ENCODE results near the gene FZD8. TPM values are rescaled to one million over a fixed set of nuclear protein-coding genes. Genes with fewer than 3 reads are reported as not detected.
"Not testable (repeated sequence)": the region's sequence is repeated elsewhere in the genome, so short reads cannot be mapped to it uniquely, and the experiment has no call there.

The FZD8 gene, protein sequence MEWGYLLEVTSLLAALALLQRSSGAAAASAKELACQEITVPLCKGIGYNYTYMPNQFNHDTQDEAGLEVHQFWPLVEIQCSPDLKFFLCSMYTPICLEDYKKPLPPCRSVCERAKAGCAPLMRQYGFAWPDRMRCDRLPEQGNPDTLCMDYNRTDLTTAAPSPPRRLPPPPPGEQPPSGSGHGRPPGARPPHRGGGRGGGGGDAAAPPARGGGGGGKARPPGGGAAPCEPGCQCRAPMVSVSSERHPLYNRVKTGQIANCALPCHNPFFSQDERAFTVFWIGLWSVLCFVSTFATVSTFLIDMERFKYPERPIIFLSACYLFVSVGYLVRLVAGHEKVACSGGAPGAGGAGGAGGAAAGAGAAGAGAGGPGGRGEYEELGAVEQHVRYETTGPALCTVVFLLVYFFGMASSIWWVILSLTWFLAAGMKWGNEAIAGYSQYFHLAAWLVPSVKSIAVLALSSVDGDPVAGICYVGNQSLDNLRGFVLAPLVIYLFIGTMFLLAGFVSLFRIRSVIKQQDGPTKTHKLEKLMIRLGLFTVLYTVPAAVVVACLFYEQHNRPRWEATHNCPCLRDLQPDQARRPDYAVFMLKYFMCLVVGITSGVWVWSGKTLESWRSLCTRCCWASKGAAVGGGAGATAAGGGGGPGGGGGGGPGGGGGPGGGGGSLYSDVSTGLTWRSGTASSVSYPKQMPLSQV
- total RNA-seq: 10 to 100 TPM in 5 of 6 donors, 1 to 10 TPM in 1; 2.1 to 26.3 (median 21.0) TPM

DNA sequence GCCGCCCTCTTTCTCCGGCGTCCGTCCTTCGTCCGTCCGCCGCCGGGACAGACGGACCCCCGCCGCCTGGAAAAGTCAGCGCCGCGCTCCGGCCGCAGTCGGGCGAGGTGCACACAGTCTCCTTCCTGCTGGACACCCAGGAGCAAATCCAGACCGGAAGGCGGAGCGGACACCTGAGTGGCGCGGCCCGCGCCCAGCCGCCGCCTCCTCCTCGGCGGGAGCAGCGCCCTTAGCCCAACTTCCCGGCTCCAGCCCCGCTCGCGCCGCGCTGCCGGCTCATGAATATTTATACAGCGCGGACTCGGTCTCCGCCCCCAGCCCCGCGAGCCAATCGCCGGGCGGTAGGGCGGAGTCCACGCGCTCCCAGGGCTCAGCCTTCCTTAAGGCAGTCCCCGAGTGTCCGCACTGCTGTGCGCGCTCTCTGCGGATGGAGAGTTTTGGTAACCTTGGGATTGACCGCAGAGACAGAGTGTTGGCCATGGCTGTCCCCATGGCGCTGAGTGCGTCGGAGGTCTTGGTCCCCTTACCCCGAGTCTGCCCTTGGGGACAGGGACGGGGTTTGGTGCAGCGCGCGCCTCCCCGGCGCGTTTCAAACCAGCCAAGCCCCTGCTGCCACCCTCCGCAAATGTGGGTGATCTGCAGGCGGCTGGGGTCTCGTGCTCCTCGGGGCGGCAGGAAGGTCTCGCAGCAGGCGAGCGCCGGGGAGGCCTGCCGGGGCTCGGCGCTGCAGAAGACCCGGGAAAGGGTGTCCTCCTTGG lies at the start of gene FZD8:
Gene FZD8 (minus strand): TSS at position 262 of the 758 bp plus-strand sequence. CDS start 867 bp downstream, outside the sequence.
- H3K9me3 ChIP-seq: no peaks in the 10 kb centered on the region
- TF ChIP-seq, protein P1, sequence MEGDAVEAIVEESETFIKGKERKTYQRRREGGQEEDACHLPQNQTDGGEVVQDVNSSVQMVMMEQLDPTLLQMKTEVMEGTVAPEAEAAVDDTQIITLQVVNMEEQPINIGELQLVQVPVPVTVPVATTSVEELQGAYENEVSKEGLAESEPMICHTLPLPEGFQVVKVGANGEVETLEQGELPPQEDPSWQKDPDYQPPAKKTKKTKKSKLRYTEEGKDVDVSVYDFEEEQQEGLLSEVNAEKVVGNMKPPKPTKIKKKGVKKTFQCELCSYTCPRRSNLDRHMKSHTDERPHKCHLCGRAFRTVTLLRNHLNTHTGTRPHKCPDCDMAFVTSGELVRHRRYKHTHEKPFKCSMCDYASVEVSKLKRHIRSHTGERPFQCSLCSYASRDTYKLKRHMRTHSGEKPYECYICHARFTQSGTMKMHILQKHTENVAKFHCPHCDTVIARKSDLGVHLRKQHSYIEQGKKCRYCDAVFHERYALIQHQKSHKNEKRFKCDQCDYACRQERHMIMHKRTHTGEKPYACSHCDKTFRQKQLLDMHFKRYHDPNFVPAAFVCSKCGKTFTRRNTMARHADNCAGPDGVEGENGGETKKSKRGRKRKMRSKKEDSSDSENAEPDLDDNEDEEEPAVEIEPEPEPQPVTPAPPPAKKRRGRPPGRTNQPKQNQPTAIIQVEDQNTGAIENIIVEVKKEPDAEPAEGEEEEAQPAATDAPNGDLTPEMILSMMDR (IDR thresholded peaks at IDR 0.05): peak in 2 of 6 experiments; percentile 10 to 25
- TF ChIP-seq POLR2A (IDR thresholded peaks at IDR 0.05): peak in 3 of 4 donors; percentile 76 to 92 (median 89)
- peak; percentile 72 to 92 for TF ChIP-seq POLR2AphosphoS5 (IDR thresholded peaks at IDR 0.05)
- TF ChIP-seq EP300 (IDR thresholded peaks at IDR 0.05): peak in 1 of 4 donors; percentile 8
- peaks cover 0 to 13% (median under 1%) of the 10 kb centered on the region in 4 donors for H3K27me3 ChIP-seq
- H3K36me3 ChIP-seq: no peaks in the 10 kb centered on the region
- ATAC-seq (ENCODE audit: low FRiP score in 2 of 2) (peak; percentile 94 to 97), DNase-seq (peak; percentile 89 to 97)
- 0% methylated on average over 28 of the region's 80 CpGs; no CpG with 5 or more reads in 1 of the 2 donors for WGBS, 2 donors
- peaks cover 19 to 60% (median 31%) of the 10 kb centered on the region in 4 donors for H3K4me1 ChIP-seq
- peak within 1 kb of the TSS; percentile 55 to 88 (median 83) for H3K4me3 ChIP-seq
- peak within 1 kb of the TSS; percentile 82 to 91 (median 87) for H3K27ac ChIP-seq

DNA sequence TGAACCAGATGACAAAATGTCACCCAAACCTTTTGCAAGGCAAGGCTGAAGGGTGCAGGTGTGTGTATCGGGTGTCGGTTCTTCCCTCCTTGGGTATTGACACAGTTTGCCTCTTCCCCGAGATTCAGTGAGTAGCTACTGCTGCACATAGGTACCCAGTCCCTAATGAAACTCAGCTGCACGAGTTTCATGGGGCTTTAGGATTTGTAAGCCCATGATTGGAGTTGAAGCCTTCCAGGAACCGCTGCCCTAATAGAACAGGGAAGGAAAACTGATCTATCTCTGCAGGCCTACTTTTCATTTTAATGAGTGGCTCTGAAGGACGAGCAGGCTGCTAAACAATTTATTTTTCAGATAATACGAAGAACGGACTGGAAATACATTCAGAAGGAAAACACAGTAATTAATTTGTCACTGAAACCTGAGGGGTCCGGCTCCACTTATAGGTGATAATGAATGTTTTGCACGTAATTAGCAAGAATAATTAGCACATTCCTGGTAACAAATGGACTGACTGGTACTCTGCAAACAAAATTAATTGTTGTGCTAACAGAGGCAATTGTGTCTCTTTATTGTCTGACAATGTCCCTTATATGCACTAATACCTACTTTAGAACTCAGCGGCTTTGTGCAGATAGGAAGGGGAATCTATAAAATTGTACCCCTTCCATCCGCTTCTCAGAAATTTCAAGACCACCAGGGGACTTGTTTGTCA lies 49.6 kb upstream of the FZD8 start:
- Histone ChIP-seq H3K9me3 (no peaks in the 10 kb centered on the region), H3K36me3 (no peaks in the 10 kb centered on the region), H3K27me3 (no peaks in the 10 kb centered on the region), H3K4me1 (no peaks in the 10 kb centered on the region), H3K27ac (no peak overlapping the region), H3K4me3 (no peak overlapping the region)
- TF ChIP-seq, protein P1 (IDR thresholded peaks at IDR 0.05): no peak
- TF ChIP-seq EP300 (IDR thresholded peaks at IDR 0.05) (no peak), POLR2AphosphoS5 (IDR thresholded peaks at IDR 0.05) (no peak), POLR2A (IDR thresholded peaks at IDR 0.05) (no peak)
- no peak for DNase-seq
- no peak for ATAC-seq (ENCODE audit: low FRiP score in 2 of 2)
- WGBS, 2 donors: 82 to 89% methylated on average over 12 of the region's 12 CpGs

DNA sequence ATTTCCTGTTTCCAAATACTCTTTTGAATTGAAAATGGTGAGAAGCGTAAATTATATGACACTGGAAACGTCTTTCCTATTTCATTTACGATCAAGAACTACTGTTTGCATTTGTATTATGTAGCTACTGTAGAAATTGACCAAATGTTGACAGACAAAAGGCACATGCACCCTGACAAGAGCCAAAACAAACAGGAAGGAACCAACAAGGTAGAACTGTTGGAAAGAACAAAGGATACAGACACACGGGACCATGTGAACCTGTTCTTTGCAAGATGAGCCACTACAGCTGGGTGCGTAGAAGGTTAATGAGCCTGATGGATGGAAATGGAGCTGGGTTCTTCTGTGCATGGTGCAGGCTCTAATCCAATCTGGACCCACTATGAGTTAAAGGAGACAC lies 48.4 kb upstream of the FZD8 start:
- H3K36me3 ChIP-seq: no peaks in the 10 kb centered on the region
- no peak overlapping the region for H3K4me3 ChIP-seq
- DNase-seq (no peak), ATAC-seq (ENCODE audit: low FRiP score in 2 of 2) (no peak)
- H3K9me3 ChIP-seq: no peaks in the 10 kb centered on the region
- no peaks in the 10 kb centered on the region for H3K27me3 ChIP-seq
- WGBS, 2 donors: 45 to 46% methylated on average over 5 of the region's 5 CpGs
- H3K4me1 ChIP-seq: no peaks in the 10 kb centered on the region
- TF ChIP-seq EP300 (IDR thresholded peaks at IDR 0.05): no peak
- TF ChIP-seq, protein P1 (IDR thresholded peaks at IDR 0.05): no peak
- TF ChIP-seq POLR2A (IDR thresholded peaks at IDR 0.05): no peak
- no peak for TF ChIP-seq POLR2AphosphoS5 (IDR thresholded peaks at IDR 0.05)
- no peak overlapping the region for H3K27ac ChIP-seq

DNA sequence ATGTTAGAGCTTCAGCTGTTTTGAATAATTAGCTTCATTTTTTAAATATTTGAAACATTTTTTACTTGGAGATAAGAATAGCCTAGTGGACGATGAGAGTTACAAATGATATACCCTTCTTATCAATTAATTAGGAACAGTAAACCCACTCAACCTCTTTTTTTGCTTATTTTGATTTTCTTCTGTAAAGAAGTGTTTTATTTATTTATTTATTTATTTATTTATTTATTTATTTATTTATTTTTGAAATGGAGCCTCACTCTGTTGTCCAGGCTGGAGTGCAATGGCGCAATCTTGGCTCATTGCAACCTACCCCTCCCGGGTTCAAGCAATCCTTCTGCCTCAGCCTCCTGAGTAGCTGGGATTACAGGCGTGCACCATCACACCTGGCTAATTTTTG lies 43.8 kb upstream of the FZD8 start:
- not testable (repeated sequence) for ATAC-seq (ENCODE audit: low FRiP score in 2 of 2); DNase-seq; H3K27me3 ChIP-seq; H3K9me3 ChIP-seq; H3K4me3 ChIP-seq; H3K4me1 ChIP-seq; H3K36me3 ChIP-seq
- 76 to 82% methylated on average over 4 of the region's 4 CpGs for WGBS, 2 donors
- peak overlapping the region in 1 of 4 donors; percentile 54 for H3K27ac ChIP-seq
